Astrocyte (in vitro differentiated cells and primary cell): ENCODE results near the gene TLR5. TPM values are rescaled to one million over a fixed set of nuclear protein-coding genes. Genes with fewer than 3 reads are reported as not detected.

Source experiments
- DNase-seq: peaks from one replicate; pipeline ENCODE4 v3.0.0-alpha.2; 2010; ENCODE audit warnings: low read depth
- FAIRE-seq: peaks from 2 replicates; lab custom pipeline; 2011; peaks lifted over from hg19 to GRCh38; lab: Jason Lieb, UNC
- H2AFZ ChIP-seq: 2 replicates; pipeline ENCODE4 v1.6.0; 2012; ENCODE audit warnings: low read depth, low read length, inconsistent platforms
- H3K27ac ChIP-seq: 2 replicates; pipeline ENCODE4 v1.5.1; 2011; ENCODE audit warnings: low read depth, low read length, inconsistent platforms
- H3K27me3 ChIP-seq: 2 replicates; pipeline ENCODE4 v1.6.0; 2011; ENCODE audit warnings: low read length, inconsistent platforms; ENCODE audit not compliant: insufficient read depth
- H3K36me3 ChIP-seq: 2 replicates; pipeline ENCODE4 v1.5.1; 2011; ENCODE audit warnings: low read length, inconsistent platforms; ENCODE audit not compliant: insufficient read depth
- H3K4me1 ChIP-seq: 2 replicates; pipeline ENCODE4 v1.5.1; 2011; ENCODE audit warnings: low read length, inconsistent platforms; ENCODE audit not compliant: insufficient read depth
- H3K4me2 ChIP-seq: 2 replicates; pipeline ENCODE4 v1.6.0; 2012; ENCODE audit warnings: low read length, inconsistent platforms
- H3K4me3 ChIP-seq: 2 replicates; pipeline ENCODE4 v1.5.1; 2011; ENCODE audit warnings: low read depth, mild to moderate bottlenecking, low read length, inconsistent platforms; ENCODE audit not compliant: insufficient read depth
- H3K79me2 ChIP-seq: 2 replicates; pipeline ENCODE4 v1.6.0; 2012; ENCODE audit warnings: mild to moderate bottlenecking, low read length, inconsistent platforms; ENCODE audit not compliant: insufficient read depth
- H3K9ac ChIP-seq: 2 replicates; pipeline ENCODE4 v1.6.0; 2012; ENCODE audit warnings: mild to moderate bottlenecking, low read length, inconsistent platforms
- H3K9me3 ChIP-seq: 2 replicates; pipeline ENCODE4 v1.5.1; 2012; ENCODE audit warnings: low read depth, mild to moderate bottlenecking, low read length, inconsistent platforms; ENCODE audit not compliant: insufficient read depth
- H4K20me1 ChIP-seq: 2 replicates; pipeline ENCODE4 v1.6.0; 2012; ENCODE audit warnings: low read length, inconsistent platforms; ENCODE audit not compliant: insufficient read depth
- H3K27ac Mint-ChIP-seq: one replicate; pipeline ENCODE4 v1.8.0; 2021; ENCODE audit warnings: mild to moderate bottlenecking, mixed read lengths; ENCODE audit not compliant: unreplicated experiment
- H3K27me3 Mint-ChIP-seq: one replicate; pipeline ENCODE4 v1.8.0; 2021; ENCODE audit warnings: low read depth, mixed read lengths; ENCODE audit not compliant: unreplicated experiment
- H3K36me3 Mint-ChIP-seq: one replicate; pipeline ENCODE4 v1.8.0; 2021; ENCODE audit warnings: low read depth, mixed read lengths; ENCODE audit not compliant: unreplicated experiment
- H3K4me1 Mint-ChIP-seq: one replicate; pipeline ENCODE4 v1.8.0; 2021; ENCODE audit warnings: low read depth, mixed read lengths; ENCODE audit not compliant: unreplicated experiment
- H3K4me3 Mint-ChIP-seq: one replicate; pipeline ENCODE4 v1.8.0; 2021; ENCODE audit warnings: mild to moderate bottlenecking, moderate library complexity, mixed read lengths; ENCODE audit not compliant: unreplicated experiment
- H3K9me3 Mint-ChIP-seq: one replicate; pipeline ENCODE4 v1.8.0; 2021; ENCODE audit warnings: mild to moderate bottlenecking, mixed read lengths; ENCODE audit not compliant: unreplicated experiment
- CTCF ChIP-seq: IDR thresholded peaks from 2 replicates; pipeline ENCODE4 v1.5.1; 2011; ENCODE audit warnings: low read depth, mild to moderate bottlenecking, inconsistent platforms, low read length, moderate library complexity; ENCODE audit not compliant: insufficient read depth
- EZH2 ChIP-seq: IDR thresholded peaks from 2 replicates; pipeline ENCODE4 v1.6.1; 2012; ENCODE audit warnings: mild to moderate bottlenecking, low read length, inconsistent platforms; ENCODE audit not compliant: insufficient read depth
- total RNA-seq: library from RNA; stranded (reverse); gene quantifications from 2 replicates; pipeline ENCODE4 v1.2.1, GENCODE V29; 2021

The TLR5 gene
- total RNA-seq, 1 donor from 2014 or later = 1.1 TPM

GRCh38 chr1:223095870-223096269 lies 47.2 kb downstream of the TLR5 start:
- H3K9me3 ChIP-seq = peaks cover 5% of the 10 kb centered on the region
- H3K27ac ChIP-seq = no peak overlapping the region
- DNase-seq = no peak
- H3K79me2 ChIP-seq = no peaks in the 10 kb centered on the region
- TF ChIP-seq CTCF (no peak), EZH2 (no peak)
- no peak overlapping the region for H3K27ac Mint-ChIP-seq
- FAIRE-seq = no peak
- H3K36me3 Mint-ChIP-seq = peaks cover 1% of the 10 kb centered on the region
- H4K20me1 ChIP-seq = no peaks in the 10 kb centered on the region
- no peaks in the 10 kb centered on the region for H3K36me3 ChIP-seq
- H3K9me3 Mint-ChIP-seq = peaks cover 13% of the 10 kb centered on the region
- no peak overlapping the region for H3K4me3 ChIP-seq
- no peaks in the 10 kb centered on the region for H3K4me1 Mint-ChIP-seq
- H3K4me1 ChIP-seq = no peaks in the 10 kb centered on the region
- no peak overlapping the region for H3K4me2 ChIP-seq
- no peak overlapping the region for H2AFZ ChIP-seq
- peaks cover 2% of the 10 kb centered on the region for H3K27me3 Mint-ChIP-seq
- H3K27me3 ChIP-seq = peaks cover 4% of the 10 kb centered on the region
- H3K4me3 Mint-ChIP-seq = no peak overlapping the region
- no peak overlapping the region for H3K9ac ChIP-seq

- FAIRE-seq = no peak
- no peak for DNase-seq
- Mint-ChIP-seq H3K27me3 (peaks cover 8% of the 10 kb centered on the region), H3K36me3 (no peaks in the 10 kb centered on the region), H3K27ac (no peak overlapping the region), H3K9me3 (peaks cover 2% of the 10 kb centered on the region), H3K4me3 (no peak overlapping the region), H3K4me1 (peaks cover 5% of the 10 kb centered on the region)
- Histone ChIP-seq H3K4me2 (no peak overlapping the region), H4K20me1 (no peaks in the 10 kb centered on the region), H2AFZ (no peak overlapping the region), H3K4me3 (no peak overlapping the region), H3K9me3 (no peaks in the 10 kb centered on the region), H3K9ac (no peak overlapping the region), H3K27me3 (peaks cover 12% of the 10 kb centered on the region), H3K79me2 (no peaks in the 10 kb centered on the region), H3K4me1 (no peaks in the 10 kb centered on the region), H3K27ac (no peak overlapping the region), H3K36me3 (no peaks in the 10 kb centered on the region)
- no peak for TF ChIP-seq EZH2
- no peak for TF ChIP-seq CTCF
Measured at GRCh38 chr1:223091896-223092295, 51.2 kb downstream of the TLR5 start.

- Histone ChIP-seq H3K4me3 (no peak overlapping the region), H3K27me3 (peaks cover 18% of the 10 kb centered on the region), H3K4me2 (no peak overlapping the region), H3K9ac (no peak overlapping the region), H2AFZ (no peak overlapping the region), H3K9me3 (no peaks in the 10 kb centered on the region), H3K27ac (no peak overlapping the region), H3K4me1 (no peaks in the 10 kb centered on the region), H3K36me3 (no peaks in the 10 kb centered on the region), H3K79me2 (no peaks in the 10 kb centered on the region), H4K20me1 (no peaks in the 10 kb centered on the region)
- Mint-ChIP-seq H3K9me3 (peaks cover 2% of the 10 kb centered on the region), H3K4me3 (no peak overlapping the region), H3K27ac (no peak overlapping the region), H3K4me1 (peaks cover 9% of the 10 kb centered on the region), H3K36me3 (no peaks in the 10 kb centered on the region), H3K27me3 (peaks cover 17% of the 10 kb centered on the region)
- no peak for DNase-seq
- no peak for FAIRE-seq
- no peak for TF ChIP-seq CTCF
- TF ChIP-seq EZH2 = no peak
Measured at GRCh38 chr1:223089250-223089649, 53.8 kb downstream of the TLR5 start.
